Forelimb muscle (tissue), 1 donor: ENCODE measurements around the gene FAM76B. TPM values are rescaled to one million over a fixed set of nuclear protein-coding genes. Genes with fewer than 3 reads are reported as not detected.
A peak's percentile ranks its signal among the peaks of the same experiment; 100 is the strongest.
"Not testable (repeated sequence)": the region's sequence is repeated elsewhere in the genome, so short reads cannot be mapped to it uniquely, and the experiment has no call there.

Source experiments
- DNase-seq: peaks from one replicate; pipeline ENCODE4 v3.0.0-alpha.2; 2013; ENCODE audit warnings: low read depth
- polyA plus RNA-seq: library from polyadenylated mRNA; unstranded; fragments of 120-200 nt; gene quantifications from one replicate; pipeline ENCODE4 v1.2.1, GENCODE V29; 2013; ENCODE audit not compliant: insufficient read length

FAM76B gene
- 22.8 TPM for polyA plus RNA-seq

DNA sequence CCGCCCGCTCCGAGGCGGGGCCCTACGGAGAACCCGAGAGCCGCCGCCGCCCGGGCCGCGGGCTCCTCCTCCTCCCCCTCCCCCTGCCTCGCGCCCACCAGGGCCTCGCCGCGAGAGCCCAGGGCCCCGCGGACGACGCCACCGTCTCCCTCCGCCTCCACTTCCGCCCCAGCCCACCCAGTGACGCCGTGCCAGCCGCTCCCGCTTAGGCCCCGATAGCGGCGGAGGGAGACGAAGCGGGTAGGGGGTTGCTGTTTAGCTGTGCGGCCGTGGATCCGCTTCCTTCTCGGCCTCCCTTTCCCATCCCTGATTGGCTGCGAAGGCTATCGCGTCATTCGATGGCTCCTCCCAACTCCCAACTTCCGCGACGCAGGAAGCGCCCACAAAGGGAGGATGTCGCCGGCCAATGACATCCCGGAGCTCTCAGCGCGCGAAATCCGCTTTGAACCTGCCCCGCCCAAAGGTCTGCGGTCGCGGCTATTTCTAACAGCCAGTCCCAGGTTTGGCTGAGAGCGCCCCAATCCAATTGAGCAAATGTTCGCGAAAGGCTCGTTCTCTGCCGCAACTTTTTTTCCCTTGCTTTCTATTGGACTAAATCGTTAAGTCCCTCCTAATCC, at the start of gene FAM76B:
Gene FAM76B (minus strand): TSS at position 277 of the 617 bp plus-strand sequence. CDS start 304 bp downstream, outside the sequence.
- DNase-seq = peak; percentile 98

- DNase-seq = peak; percentile 29
Observed at GRCh38 chr11:95835768-95836488, 46.3 kb upstream of the FAM76B start.

- no peak for DNase-seq
Observed at GRCh38 chr11:95835351-95835750, 45.8 kb upstream of the FAM76B start.

GRCh38 chr11:95833378-95833777, 43.8 kb upstream of the FAM76B start:
- DNase-seq = no peak

GRCh38 chr11:95832763-95833162, 43.2 kb upstream of the FAM76B start:
- DNase-seq = no peak

DNA sequence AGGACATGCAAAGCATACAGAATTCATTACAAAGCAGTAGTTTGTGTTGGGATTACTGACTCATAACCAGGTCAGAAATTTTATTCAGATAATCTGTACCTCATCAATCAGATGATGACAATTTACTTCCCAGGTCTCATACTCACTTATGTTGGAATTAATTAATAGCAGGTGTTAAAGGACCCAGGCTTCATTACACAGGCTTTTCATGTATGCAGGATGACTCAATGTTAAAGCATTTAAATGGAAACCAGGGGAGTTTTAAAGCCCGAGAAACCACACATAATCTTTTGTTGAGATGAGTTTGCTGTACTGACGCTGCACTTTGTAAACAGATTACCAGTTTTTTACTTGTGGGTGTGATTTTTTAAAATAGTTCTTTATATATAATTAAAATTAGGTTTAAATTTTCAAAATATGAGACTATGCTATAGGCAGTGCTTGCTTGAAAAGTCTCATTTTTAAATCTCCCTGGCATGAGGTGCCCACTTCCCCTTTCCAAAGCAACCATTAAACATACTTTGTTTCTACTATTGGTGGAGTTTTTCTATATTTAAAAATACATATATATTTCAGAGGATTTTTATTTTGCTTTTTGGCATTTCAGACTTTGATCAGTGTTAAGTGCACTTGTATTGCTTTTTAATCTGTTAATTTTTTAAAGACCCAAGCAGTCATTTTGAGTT, 41.8 kb upstream of the FAM76B start:
- DNase-seq = no peak

- no peak for DNase-seq
Observed at GRCh38 chr11:95829580-95830259, 40.1 kb upstream of the FAM76B start.

DNA sequence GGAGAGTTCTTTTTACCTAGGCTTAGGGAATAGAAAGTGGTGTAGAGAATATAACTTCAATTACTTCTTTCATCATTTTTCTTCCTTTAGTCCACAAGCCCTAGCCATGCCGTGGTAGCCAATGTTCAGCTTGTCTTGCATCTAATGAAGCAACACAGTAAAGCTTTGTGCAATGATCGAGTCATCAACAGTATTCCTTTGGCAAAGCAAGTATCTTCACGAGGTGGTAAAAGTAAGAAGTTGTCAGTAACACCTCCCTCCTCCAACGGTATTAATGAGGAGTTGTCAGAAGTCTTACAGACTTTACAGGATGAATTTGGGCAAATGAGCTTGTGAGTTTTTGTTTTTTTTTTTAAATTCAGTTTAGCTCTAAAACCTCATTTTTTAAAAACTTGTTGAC, 38.1 kb upstream of the FAM76B start:
- DNase-seq = no peak

DNA sequence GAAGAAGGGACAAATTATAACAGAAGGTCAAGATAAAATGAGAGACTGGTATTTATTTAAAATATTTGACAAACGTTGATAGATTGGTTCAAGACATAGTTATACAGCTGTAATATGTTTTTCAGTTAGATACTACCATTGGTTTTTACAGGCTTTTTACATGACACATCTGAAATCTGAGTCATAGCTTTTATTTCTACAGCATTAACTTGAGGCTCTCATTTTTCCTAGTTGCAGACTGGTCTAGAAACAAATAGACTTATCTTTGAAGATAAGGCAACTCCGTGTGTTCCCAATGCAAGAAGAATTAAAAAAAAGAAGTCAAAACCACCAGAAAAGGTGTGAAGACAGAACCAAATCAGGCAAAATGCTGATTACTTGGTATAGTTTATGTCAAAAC, 32.1 kb upstream of the FAM76B start:
- DNase-seq = no peak

- no peak for DNase-seq
Observed at GRCh38 chr11:95816037-95816436, 26.5 kb upstream of the FAM76B start.

DNA sequence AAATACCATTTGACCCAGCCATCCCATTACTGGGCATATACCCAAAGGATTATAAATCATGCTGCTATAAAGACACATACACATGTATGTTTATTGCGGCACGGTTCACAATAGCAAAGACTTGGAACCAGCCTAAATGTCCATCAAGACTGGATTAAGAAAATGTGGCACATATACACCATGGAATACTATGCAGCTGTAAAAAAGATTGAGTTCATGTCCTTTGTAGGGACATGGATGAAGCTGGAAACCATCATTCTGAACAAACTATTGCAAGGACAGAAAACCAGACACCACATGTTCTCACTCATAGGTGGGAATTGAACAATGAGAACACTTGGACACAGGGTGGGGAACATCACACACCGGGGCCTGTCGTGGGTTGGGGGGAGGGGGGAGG, 21.5 kb upstream of the FAM76B start:
- not testable (repeated sequence) for DNase-seq

DNA sequence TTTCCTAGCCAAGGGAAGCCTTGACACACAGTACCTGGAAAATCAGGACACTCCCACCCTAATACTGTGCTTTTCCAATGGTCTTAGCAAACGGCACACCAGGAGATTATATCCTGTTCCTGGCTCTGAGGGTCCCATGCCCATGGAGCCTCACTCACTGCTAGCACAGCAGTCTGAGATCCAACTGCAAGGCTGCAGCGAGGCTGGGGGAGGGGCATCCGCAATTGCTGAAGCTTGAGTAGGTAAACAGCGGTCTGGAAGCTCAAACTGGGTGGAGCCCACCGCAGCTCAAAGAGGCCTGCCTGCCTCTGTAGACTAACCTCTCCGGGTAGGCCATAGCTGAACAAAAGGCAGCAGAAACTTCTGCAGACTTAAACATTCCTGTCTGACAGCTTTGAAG, 16.9 kb upstream of the FAM76B start:
- not testable (repeated sequence) for DNase-seq

- no peak for DNase-seq
Observed at GRCh38 chr11:95805869-95806268, 16.3 kb upstream of the FAM76B start.

DNA sequence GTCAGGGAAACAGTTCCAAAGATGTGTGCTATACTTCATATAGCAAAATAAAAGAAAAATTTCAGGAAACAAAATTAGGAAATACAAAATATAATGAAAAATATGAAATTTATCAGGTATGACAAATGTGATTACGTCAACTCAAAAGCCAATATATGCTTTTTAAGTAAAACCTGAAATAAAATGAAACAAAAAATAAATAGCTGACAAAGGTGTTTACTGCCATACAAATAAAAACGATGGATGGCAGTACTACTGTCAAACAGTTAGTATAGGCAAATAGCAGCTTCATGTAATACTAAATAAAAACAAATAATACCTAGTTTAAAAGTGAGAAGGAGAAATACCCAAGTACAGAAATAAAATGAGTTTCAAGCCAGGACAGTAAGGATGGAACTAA, 14.4 kb upstream of the FAM76B start:
- no peak for DNase-seq

DNA sequence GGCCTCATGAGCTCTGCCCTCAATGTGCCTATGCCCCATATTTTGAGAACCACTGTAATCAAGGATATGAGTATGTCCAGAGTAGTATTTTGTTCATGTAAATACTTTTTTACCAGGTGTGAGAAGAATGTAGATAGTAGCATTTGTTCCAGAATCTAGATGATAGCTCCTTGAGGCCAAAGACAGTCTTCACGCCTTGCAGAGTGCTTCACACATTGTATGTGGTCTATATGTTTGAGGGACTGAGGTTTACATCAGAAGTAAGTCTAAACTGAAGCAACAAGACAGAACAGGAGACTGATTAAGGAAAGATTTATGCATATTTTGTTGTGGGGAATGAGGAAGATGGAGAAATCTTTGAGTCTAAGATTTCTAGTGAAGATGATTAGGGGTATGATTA, 13.2 kb upstream of the FAM76B start:
- no peak for DNase-seq

- DNase-seq = no peak
Observed at GRCh38 chr11:95800438-95800837, 10.9 kb upstream of the FAM76B start.

DNA sequence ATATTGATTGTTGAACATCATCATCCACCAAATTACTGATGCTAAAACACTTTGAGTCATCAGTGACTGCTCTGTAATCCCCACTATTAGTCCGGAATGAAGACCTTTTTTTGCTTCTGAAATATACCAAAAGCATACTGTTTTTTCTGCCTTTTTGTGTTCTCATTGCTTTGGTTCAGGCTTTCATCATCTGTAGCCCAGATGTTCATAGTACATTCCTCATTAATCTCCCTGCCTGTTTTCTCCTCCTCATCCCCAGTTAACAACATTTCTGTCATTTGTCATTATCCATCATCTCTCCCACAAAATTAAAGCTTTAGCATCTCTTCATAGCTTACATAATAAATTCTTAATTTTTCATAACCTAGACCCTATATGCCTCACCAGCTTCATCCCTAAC, 10.0 kb upstream of the FAM76B start:
- DNase-seq = no peak

DNA sequence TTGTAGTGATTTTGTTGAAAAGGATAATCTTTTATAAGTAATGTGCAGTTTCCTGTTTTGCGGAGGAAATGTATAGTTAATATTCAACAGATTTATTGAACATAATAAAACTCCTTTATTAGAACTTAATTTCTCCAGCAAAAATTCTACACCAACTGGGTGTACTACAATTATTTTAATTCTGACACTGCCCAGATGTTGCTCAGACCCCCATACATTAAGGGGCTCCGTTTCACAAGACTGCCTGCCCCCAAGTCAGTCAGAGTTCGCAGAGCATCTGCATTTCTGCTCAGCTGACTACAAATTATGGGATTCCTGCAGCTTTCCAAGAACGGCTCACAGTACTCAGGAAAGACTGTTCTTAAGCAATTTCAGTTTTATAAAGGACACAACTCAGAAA, 6.9 kb upstream of the FAM76B start:
- DNase-seq = no peak

- DNase-seq = no peak
Observed at GRCh38 chr11:95795627-95796295, 6.2 kb upstream of the FAM76B start.

DNA sequence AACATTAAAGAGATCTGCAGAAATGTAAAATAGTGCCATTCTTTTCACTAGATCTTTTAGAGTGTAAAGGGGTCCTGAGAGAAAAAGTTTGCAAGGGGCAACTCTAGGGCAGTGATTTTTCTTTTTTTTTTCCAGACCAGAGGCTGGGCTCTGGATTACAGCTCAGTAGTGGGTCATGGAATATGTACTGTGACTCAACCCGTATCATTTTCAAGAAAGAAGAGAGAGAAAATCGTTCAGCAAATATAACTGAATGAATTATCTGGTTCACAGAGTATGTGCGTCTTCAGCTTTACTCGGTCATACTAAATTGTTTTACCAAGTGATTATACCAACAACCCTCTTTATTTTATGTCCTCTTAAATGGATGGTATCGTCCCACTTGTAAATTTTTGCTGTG, 4.5 kb upstream of the FAM76B start:
- no peak for DNase-seq

DNA sequence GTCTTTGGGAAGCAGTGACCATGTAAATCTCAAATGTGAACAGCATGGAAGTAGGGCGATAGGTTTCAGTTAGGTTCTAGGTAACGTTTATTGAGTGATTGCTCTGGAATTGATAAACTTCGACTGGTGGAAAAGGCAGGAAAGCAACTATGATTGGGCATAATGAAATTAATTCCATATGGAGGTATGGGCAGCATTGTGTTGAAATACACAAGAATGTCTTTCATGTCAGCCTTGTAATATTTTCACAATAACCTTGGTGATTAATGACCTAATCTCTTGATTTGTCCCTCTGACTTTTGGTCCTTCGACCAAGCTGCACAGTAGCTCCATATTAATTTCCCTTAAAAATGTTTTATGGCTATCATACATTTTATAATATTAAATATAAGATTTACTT, 3.5 kb upstream of the FAM76B start:
- DNase-seq = no peak

GRCh38 chr11:95792700-95793099, 3.1 kb upstream of the FAM76B start:
- DNase-seq = no peak
